Tibial nerve (tissue), 4 donors: ENCODE data around the gene GLG1. TPM values are rescaled to one million over a fixed set of nuclear protein-coding genes. Genes with fewer than 3 reads are reported as not detected.
"Not testable (repeated sequence)": the region's sequence is repeated elsewhere in the genome, so short reads cannot be mapped to it uniquely, and the experiment has no call there.

Experiments
- DNase-seq, 2 donors: peaks; one replicate each; pipeline ENCODE4 v3.0.0-alpha.2; 2019; ENCODE audit warnings: low spot score in 2 of 2
- H3K27ac ChIP-seq, 4 donors: fragments of 200-600 bp; sonication (generic) in 3 of 4; one replicate each; pipeline ENCODE4 v1.5.1; 2017 to 2019; ENCODE audit warnings: mild to moderate bottlenecking in 1 of 4
- H3K27me3 ChIP-seq, 2 donors: fragments of 200-600 bp; sonication (generic) in 1 of 2; one replicate each; pipeline versions ENCODE4 v1.5.1 to v1.6.0; 2017 to 2019
- H3K36me3 ChIP-seq, 3 donors: fragments of 200-600 bp; sonication (generic); one replicate each; pipeline ENCODE4 v1.5.1; 2018 to 2019
- H3K4me1 ChIP-seq, 4 donors: fragments of 200-600 bp; sonication (generic) in 3 of 4; one replicate each; pipeline ENCODE4 v1.5.1; 2017 to 2019
- H3K4me3 ChIP-seq, 4 donors: fragments of 200-600 bp; sonication (generic) in 3 of 4; one replicate each; pipeline ENCODE4 v1.5.1; 2017 to 2019; ENCODE audit warnings: mild to moderate bottlenecking in 1 of 4, moderate library complexity in 1 of 4
- H3K9me3 ChIP-seq, 4 donors: fragments of 200-600 bp; sonication (generic) in 3 of 4; one replicate each; pipeline ENCODE4 v1.5.1; 2017 to 2019
- EP300 ChIP-seq, 2 donors: sonication (generic); formaldehyde crosslinking; IDR thresholded peaks; one replicate each; pipeline ENCODE4 v1.6.1; 2017; ENCODE audit warnings: antibody characterized with exemption in 2 of 2, mild to moderate bottlenecking in 1 of 2
- WGBS, 2 donors: methylation state at CpG; one replicate each; pipeline ENCODE4 v1.1.5; 2018; 5-methylcytosine and 5-hydroxymethylcytosine counted together
- total RNA-seq, 4 donors: library from RNA; depleted of rRNA; stranded (reverse); fragments of >200 nt; gene quantifications; one replicate each; pipeline ENCODE4 v1.1.0, GENCODE V29; 2016

The GLG1 gene
- total RNA-seq, 4 donors from 2014 or later = 161 to 176 (median 170) TPM

DNA sequence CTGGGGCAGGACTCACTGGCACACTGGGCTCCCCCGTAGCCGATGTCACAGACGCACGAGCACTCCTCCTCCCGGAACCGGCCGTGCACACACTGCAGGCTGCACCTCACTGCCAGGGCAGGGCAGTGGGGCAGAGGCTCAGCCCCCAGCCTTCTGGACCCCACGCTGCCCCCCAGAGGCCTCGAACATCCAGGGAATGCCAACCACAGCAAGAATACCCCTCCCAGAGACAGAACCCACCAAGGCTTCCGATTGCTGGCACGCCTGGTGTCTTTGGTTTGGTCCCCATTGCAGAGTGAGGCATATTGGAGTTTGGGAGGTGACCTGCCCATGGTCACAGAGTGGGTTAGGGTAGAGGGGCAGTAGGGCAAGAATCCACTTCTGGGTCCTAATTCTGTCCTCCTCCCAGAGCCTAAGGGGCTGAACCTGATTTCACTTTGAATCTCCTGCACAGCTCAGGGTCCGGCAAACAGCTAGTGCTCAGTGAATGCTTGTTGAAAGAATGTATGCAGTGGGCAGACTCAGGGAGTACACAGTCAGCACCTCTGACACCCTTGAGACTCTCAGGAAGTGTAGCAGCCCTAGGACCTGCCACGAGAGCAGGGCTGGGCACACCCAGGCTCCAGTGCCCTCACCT, 194.7 kb downstream of the GLG1 start:
- not testable (repeated sequence) for H3K4me1 ChIP-seq, DNase-seq, H3K27me3 ChIP-seq, H3K4me3 ChIP-seq, H3K9me3 ChIP-seq, H3K36me3 ChIP-seq, H3K27ac ChIP-seq
- 61 to 73% methylated on average over 4 to 5 of the region's 13 CpGs for WGBS, 2 donors

DNA sequence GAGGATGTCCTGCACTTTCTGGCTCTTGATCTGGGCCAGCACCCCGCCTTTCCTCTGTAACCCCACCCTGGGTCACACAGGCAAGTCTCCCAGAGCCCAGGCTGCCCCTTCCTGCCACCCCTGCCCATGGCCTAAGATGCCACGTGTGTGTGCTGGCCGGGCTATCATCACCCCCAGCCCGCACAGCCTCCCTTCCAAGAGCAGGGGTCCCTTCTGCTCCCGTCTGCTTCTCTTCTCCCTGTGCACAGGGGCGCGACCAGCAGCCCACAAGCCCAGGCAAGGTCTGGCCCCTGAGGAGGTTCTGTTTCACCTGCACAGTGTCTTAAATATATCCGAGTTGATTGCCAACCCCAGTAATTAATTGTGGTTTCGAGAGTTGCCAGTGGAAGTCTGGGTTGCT, 195.9 kb downstream of the GLG1 start:
- not testable (repeated sequence) for DNase-seq, H3K4me1 ChIP-seq, H3K36me3 ChIP-seq, H3K27me3 ChIP-seq, H3K9me3 ChIP-seq, H3K27ac ChIP-seq, H3K4me3 ChIP-seq
- WGBS, 2 donors = 81 to 84% methylated on average over 5 of the region's 9 CpGs

DNA sequence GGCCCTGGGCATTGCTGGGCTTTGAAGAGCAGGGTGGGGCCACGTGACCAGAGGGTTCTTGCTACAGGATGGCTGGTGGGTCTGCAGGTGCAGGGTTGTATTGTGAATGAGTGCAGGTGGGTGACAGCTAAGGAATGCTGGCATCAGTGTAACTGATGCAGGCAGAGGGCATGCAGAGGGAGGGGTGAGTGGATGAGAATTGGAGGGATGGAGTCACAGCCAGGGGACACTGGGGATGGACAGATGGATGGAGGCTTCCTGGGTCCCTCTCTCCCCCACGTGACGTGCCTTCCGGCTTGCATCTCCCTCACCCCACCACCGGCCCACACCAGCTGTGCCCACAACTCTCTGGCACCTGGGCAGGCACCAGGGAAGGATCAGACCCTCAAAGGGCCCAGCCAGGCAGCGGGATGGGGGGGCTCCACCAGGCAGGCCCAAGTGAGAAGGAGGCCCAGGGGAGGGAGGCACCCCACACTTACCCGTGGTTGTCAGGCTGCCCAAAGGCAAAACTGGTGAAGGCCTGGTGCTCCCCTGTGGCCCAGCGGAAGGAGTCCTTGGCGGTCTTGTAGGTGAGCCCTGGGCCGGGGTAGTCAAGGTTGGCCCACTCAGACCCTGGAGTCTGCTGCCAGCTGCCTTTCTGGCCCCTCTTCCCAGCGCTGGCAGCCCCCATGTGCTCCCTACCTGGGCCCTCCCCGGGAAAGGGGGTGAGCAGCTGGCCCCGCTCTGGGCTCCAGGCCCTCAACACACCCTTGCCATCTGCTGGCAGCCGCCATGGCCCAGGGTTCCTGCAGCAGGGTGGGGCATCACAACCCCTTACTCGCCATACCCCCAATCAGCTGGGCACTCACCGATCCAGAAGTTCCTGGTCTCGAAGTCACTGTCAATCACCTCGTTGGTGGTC, 196.6 kb downstream of the GLG1 start:
- H3K4me1 ChIP-seq, H3K4me3 ChIP-seq, DNase-seq, H3K27ac ChIP-seq, H3K9me3 ChIP-seq, H3K36me3 ChIP-seq, H3K27me3 ChIP-seq: not testable (repeated sequence)
- WGBS, 2 donors = 74 to 86% methylated on average over 6 to 11 of the region's 18 CpGs

DNA sequence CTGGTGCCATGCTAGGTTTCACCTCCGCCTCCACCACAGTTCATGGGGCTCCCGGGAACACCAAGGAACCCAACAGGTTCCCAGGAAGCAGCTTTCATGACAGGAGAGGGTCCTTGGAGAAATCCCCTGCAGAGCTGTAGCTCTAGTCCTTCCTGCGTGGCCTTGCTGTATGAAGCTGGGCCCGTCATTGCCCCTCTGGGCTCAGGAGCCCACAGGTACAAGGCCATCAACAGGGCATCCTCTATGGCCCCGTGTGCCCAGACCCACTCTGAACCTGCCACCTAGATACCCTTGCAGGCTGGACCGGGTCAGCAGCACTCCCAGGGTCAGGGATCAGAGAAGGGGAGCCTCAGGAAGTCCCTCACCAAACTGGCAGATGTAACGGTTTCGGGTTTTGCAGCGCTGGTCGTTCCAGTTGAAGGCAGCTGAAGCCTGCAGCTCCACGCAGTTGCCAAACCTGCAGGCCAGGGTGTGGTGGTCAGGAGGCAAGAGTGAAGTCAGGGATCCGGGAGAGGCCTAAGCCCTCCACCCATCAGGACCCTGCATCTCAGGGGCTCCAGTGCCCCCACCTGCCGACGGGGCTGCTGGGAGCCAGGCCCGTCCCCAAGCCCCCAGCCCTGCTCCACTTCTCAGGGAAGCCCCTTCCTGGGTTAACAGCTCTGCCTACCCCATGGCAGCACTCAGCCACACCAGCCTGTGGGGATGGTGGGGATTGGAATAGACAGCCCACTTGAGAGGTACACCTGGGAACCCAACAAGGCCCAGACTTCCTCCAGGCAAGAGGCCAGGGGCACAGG, 197.5 kb downstream of the GLG1 start:
- not testable (repeated sequence) for H3K9me3 ChIP-seq, H3K36me3 ChIP-seq, H3K4me3 ChIP-seq, DNase-seq, H3K4me1 ChIP-seq, H3K27ac ChIP-seq, H3K27me3 ChIP-seq
- 100% methylated on average over 1 of the region's 15 CpGs; no CpG with 5 or more reads in 1 of the 2 donors for WGBS, 2 donors

DNA sequence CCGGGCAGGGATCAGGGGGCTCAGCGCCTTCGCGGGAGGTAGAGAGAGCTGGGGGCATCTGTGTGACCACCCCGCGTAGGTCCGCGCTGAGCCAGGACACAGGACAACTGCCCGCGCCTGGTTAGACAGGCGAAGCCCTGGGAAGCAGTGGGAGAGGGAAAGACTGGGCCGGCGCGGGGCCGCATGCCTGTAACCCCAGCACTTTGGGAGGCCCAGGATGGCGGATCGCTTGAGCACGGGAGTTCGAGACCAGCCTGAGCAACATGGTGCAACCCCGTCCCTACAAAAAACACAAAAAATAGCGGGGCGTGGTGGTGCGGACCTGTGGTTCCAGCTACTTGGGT, 199.6 kb downstream of the GLG1 start:
- 33 to 39% methylated on average over 10 to 16 of the region's 23 CpGs for WGBS, 2 donors
- not testable (repeated sequence) for H3K36me3 ChIP-seq, H3K9me3 ChIP-seq, H3K4me1 ChIP-seq, H3K27me3 ChIP-seq
- Histone ChIP-seq H3K27ac (peak overlapping the region; percentile 56 to 89 (median 80)), H3K4me3 (peak overlapping the region; percentile 33 to 58 (median 42))
- TF ChIP-seq EP300 (IDR thresholded peaks at IDR 0.05) = peak in 1 of 2 donors; percentile 28
- DNase-seq = peak; percentile 31 to 38

DNA sequence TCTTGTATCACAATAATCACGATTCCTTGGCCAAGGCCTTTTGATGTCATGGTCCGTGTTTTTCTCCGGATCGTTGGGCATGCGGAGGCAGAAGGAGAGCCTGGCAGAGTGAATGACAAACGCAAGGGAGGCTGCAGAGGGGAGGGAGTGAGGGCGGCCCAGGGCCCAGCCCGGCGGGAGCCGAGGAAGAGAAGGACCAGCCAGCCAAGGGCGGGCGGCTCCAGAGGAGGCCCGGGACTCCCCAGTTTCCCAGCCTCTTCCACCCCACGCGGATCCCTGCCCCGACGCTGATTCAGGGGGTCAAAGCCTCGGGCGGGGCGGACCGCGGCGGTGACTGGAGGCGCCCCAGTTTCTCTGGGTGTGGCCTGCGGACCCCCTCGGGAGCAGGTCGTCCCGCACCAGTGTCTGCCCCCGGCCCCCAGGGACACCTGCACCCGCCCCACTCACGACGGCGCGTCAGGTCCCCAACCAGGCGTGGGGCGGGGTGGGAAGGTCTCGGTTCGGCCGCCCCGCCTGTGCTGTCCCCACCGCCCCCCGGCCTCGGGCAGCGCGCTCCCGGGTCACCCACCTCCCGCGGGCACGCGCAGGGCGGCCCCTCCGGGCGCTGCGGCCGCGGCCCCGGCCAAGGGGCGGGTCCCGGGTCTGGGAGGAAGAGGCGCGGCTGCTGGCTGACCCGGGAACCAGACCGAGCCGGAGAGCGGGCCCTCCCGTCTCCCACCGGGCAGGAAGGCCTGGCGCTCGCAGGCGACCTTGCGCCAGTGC, 200.1 kb downstream of the GLG1 start:
- H3K9me3 ChIP-seq, H3K4me1 ChIP-seq, H3K36me3 ChIP-seq, H3K27me3 ChIP-seq: not testable (repeated sequence)
- peak overlapping the region; percentile 56 to 89 (median 80) for H3K27ac ChIP-seq
- WGBS, 2 donors = no CpG with 5 or more reads among the region's 71 CpGs
- peak in 1 of 2 donors; percentile 31 for DNase-seq
- H3K4me3 ChIP-seq = peak overlapping the region; percentile 33 to 58 (median 42)

DNA sequence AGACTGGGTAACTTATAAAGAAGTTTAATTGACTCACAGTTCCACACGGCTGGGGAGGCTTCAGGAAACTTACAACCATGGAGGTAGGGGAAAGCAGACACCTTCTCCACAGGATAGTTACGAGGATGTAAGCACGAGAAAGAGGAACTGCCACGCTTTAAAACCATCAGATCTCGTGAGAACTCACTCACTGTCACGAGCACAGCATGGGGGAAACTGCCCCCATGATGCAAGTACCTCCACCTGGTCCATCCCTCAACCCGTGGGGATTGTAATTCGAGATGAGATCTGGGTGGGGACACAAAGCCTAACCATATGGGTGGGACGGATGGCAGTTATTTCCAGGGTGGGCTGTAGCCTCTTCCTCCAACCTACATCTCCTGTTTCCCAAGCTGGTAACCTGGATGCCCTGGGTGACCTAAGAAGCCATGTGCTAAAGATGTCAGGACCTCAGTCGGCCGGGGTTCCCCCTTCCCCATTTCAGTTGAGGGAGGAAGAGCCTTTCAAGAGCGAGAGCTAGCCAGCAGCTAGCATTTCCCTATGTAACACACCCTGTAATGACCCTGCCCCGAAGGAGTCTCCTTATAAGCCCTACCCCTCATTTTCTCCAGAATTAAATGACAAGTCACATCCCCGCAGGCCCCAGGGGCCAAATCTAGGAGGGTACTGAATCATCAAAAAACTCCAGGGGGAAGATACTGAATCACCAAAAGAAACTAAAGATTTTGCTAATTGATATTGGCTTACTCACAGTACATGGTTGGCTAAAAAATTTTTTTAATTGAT, 202.6 kb downstream of the GLG1 start:
- DNase-seq, H3K27me3 ChIP-seq: not testable (repeated sequence)
- 39 to 59% methylated on average over 6 to 9 of the region's 14 CpGs for WGBS, 2 donors

DNA sequence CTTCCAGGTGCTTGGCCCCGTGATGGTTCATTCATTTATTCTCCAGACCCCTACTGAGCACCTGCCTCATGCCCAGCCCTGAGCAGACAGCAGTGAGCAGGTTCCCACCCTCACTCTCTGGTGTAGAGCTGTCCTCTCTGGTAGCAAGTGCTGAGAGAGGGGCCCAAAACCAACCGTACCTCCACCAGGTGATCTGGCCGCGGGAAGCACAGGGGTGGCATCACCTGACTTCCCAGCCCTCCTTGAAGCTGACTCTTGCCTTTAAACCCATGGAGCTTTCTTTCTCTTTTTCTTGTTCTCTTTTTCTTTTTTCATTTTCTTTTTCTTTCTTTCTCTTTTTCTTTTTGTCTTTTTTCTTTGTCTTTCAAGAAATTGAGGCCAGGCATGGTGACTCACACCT, 206.7 kb downstream of the GLG1 start:
- DNase-seq, H3K9me3 ChIP-seq: not testable (repeated sequence)
- WGBS, 2 donors = 88 to 97% methylated on average over 3 of the region's 4 CpGs

More for the DNA sequence above, 202.6 kb downstream of the GLG1 start:
- not testable (repeated sequence) for H3K36me3 ChIP-seq, H3K4me3 ChIP-seq, H3K9me3 ChIP-seq, H3K27ac ChIP-seq, H3K4me1 ChIP-seq

DNA sequence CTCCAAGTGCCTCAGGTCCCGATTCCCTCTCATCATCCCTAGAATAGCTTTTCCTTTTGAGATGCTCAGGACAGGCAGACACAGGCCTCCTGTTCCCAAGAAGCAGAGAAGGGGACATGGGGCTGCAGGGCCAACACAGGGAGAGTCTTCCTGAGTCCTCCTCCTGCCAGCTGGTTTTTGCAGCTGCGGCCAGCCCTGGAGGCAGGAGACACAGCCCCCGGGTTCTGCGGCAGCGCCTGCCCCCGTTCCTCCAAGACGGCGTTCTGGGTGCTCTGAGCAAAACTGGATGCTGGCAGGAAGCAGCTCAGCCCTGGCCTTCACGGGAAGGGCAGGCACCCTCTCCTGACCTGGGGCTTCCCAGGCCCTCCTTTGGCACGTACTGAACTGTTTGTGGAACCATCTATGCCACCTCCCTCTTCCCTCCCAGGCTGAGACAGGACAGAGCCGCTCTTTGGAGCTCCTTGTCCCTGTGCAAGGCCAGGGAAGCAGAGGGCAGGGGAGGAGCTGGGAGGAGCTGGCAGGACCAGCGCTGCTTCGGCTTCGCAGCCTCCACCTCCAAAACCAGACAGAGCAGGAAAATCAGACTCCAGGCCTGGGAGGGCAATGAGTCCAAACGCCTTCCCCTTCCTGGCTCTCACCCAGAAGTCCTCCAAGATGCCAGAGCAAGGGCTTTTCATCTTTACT, 208.6 kb downstream of the GLG1 start:
- not testable (repeated sequence) for DNase-seq, H3K36me3 ChIP-seq, H3K4me3 ChIP-seq, H3K9me3 ChIP-seq, H3K27me3 ChIP-seq
- Histone ChIP-seq H3K4me1 (peaks cover 0 to 27% (median 0%) of the 10 kb centered on the region in 4 donors), H3K27ac (peak overlapping the region in 2 of 4 donors; percentile 52 to 73)
- 15 to 30% methylated on average over 2 to 11 of the region's 15 CpGs for WGBS, 2 donors

More for the DNA sequence above, 206.7 kb downstream of the GLG1 start:
- not testable (repeated sequence) for H3K27ac ChIP-seq, H3K27me3 ChIP-seq, H3K36me3 ChIP-seq, H3K4me3 ChIP-seq
- peaks cover 0 to 27% (median 0%) of the 10 kb centered on the region in 4 donors for H3K4me1 ChIP-seq
